ENCODE measurements around the gene RRAS.

The RRAS gene

GRCh38 chr19:49624967-49625910, 14.7 kb downstream of the RRAS start:
- no peak for TF ChIP-seq CEBPB (IDR thresholded peaks at IDR 0.05)
- TF ChIP-seq MAX (IDR thresholded peaks at IDR 0.05): no peak
- TF ChIP-seq REST (IDR thresholded peaks at IDR 0.05; ENCODE audit: low read depth): no peak
- TF ChIP-seq EGR1 (IDR thresholded peaks at IDR 0.05): no peak
- no peak for TF ChIP-seq YY1 (IDR thresholded peaks at IDR 0.05; ENCODE audit: low read depth)
- no peak for TF ChIP-seq TEAD4 (IDR thresholded peaks at IDR 0.05)

GRCh38 chr19:49616945-49617344, 23.0 kb downstream of the RRAS start:
- TF ChIP-seq NFIC (IDR thresholded peaks at IDR 0.05): no peak
- TF ChIP-seq FOXM1 (IDR thresholded peaks at IDR 0.05; ENCODE audit: borderline replicate concordance, low read depth): no peak

- TF ChIP-seq TAF1 (IDR thresholded peaks at IDR 0.05; ENCODE audit: low read depth): no peak
- TF ChIP-seq TCF12 (IDR thresholded peaks at IDR 0.05; ENCODE audit: low read depth): no peak
- no peak for TF ChIP-seq CEBPB (IDR thresholded peaks at IDR 0.05)
- TF ChIP-seq EP300 (IDR thresholded peaks at IDR 0.05; ENCODE audit: borderline replicate concordance): no peak
- TF ChIP-seq TEAD4 (IDR thresholded peaks at IDR 0.05): no peak
- TF ChIP-seq CREB1 (IDR thresholded peaks at IDR 0.05; ENCODE audit: low read depth): no peak
- no peak for TF ChIP-seq EGR1 (IDR thresholded peaks at IDR 0.05)
- TF ChIP-seq ZBTB7A (IDR thresholded peaks at IDR 0.05; ENCODE audit: low read depth): no peak
- no peak for TF ChIP-seq USF1 (IDR thresholded peaks at IDR 0.05)
- no peak for TF ChIP-seq FOXM1 (IDR thresholded peaks at IDR 0.05; ENCODE audit: borderline replicate concordance, low read depth)
Observed at GRCh38 chr19:49616532-49616931, 23.4 kb downstream of the RRAS start.

GRCh38 chr19:49615861-49616260, 24.1 kb downstream of the RRAS start:
- no peak for TF ChIP-seq ZBTB7A (IDR thresholded peaks at IDR 0.05; ENCODE audit: low read depth)
- TF ChIP-seq MAX (IDR thresholded peaks at IDR 0.05): no peak
- TF ChIP-seq RAD21 (IDR thresholded peaks at IDR 0.05; ENCODE audit: low read depth): no peak
- no peak for TF ChIP-seq REST (IDR thresholded peaks at IDR 0.05; ENCODE audit: low read depth)
- TF ChIP-seq TAF1 (IDR thresholded peaks at IDR 0.05; ENCODE audit: low read depth): no peak
- no peak for TF ChIP-seq CREB1 (IDR thresholded peaks at IDR 0.05; ENCODE audit: low read depth)
- no peak for TF ChIP-seq USF1 (IDR thresholded peaks at IDR 0.05)
- no peak for TF ChIP-seq EGR1 (IDR thresholded peaks at IDR 0.05)
- TF ChIP-seq FOXM1 (IDR thresholded peaks at IDR 0.05; ENCODE audit: borderline replicate concordance, low read depth): no peak
- no peak for TF ChIP-seq EP300 (IDR thresholded peaks at IDR 0.05; ENCODE audit: borderline replicate concordance)
- no peak for TF ChIP-seq TCF12 (IDR thresholded peaks at IDR 0.05; ENCODE audit: low read depth)
- no peak for TF ChIP-seq TEAD4 (IDR thresholded peaks at IDR 0.05)
- TF ChIP-seq NFIC (IDR thresholded peaks at IDR 0.05): no peak
- no peak for TF ChIP-seq CEBPB (IDR thresholded peaks at IDR 0.05)
- no peak for TF ChIP-seq YY1 (IDR thresholded peaks at IDR 0.05; ENCODE audit: low read depth)

- no peak for TF ChIP-seq TEAD4 (IDR thresholded peaks at IDR 0.05)
- TF ChIP-seq REST (IDR thresholded peaks at IDR 0.05; ENCODE audit: low read depth): no peak
- TF ChIP-seq USF1 (IDR thresholded peaks at IDR 0.05): no peak
- no peak for TF ChIP-seq EGR1 (IDR thresholded peaks at IDR 0.05)
- no peak for TF ChIP-seq CREB1 (IDR thresholded peaks at IDR 0.05; ENCODE audit: low read depth)
- no peak for TF ChIP-seq ZBTB7A (IDR thresholded peaks at IDR 0.05; ENCODE audit: low read depth)
- TF ChIP-seq EP300 (IDR thresholded peaks at IDR 0.05; ENCODE audit: borderline replicate concordance): no peak
Observed at GRCh38 chr19:49614096-49614833, 25.7 kb downstream of the RRAS start.

Data from Ishikawa (cell line).